ENCODE results near the gene DCAF6.

The DCAF6 gene

GRCh38 chr1:168091063-168091462 lies 154.6 kb downstream of the DCAF6 start:
- H2BK5ac ChIP-seq (ENCODE audit: low read length) = no peak overlapping the region
- H3K27ac ChIP-seq (replicated peaks; ENCODE audit: low read length) = no peak overlapping the region
- no peak overlapping the region for H3K4me2 ChIP-seq (ENCODE audit: insufficient read depth, low read length, poor library complexity, severe bottlenecking)
- no peak overlapping the region for H4K91ac ChIP-seq (ENCODE audit: low read depth, low read length, poor library complexity)
- no peak for DNase-seq (ENCODE audit: low spot score)
- peaks cover 0 to 13% of the 10 kb centered on the region in 2 donors for H3K4me1 ChIP-seq (ENCODE audit: control insufficient read depth in 2 of 2, insufficient read depth in 1 of 2, low read depth in 1 of 2, low read length in 2 of 2)
- H3K9ac ChIP-seq (ENCODE audit: low read depth, low read length, poor library complexity) = no peak overlapping the region
- no peak overlapping the region for H4K8ac ChIP-seq (ENCODE audit: low read depth, low read length)
- no peaks in the 10 kb centered on the region for H3K9me3 ChIP-seq (replicated peaks in 1 of 2; ENCODE audit: control insufficient read depth in 2 of 2, insufficient read depth in 1 of 2, low read depth in 1 of 2, low read length in 2 of 2)
- no CpG with 5 or more reads among the region's 9 CpGs for WGBS, 2 donors (ENCODE audit: extremely low coverage in 2 of 2, insufficient read length in 2 of 2, insufficient replicate concordance in 1 of 2)
- no peak overlapping the region for H3K4me3 ChIP-seq (ENCODE audit: low read length in 2 of 2)
- no peak overlapping the region for H2BK15ac ChIP-seq (ENCODE audit: low read length)
- no peak overlapping the region for H2BK120ac ChIP-seq (ENCODE audit: low read depth, low read length)
- H3K14ac ChIP-seq (ENCODE audit: low read length) = no peak overlapping the region
- H3K27me3 ChIP-seq (ENCODE audit: control insufficient read depth in 3 of 3, insufficient read depth in 3 of 3, low read depth in 1 of 3, low read length in 3 of 3) = no peaks in the 10 kb centered on the region
- no peak overlapping the region for H2AK5ac ChIP-seq (ENCODE audit: low read depth, low read length)
- H2BK12ac ChIP-seq (ENCODE audit: low read length) = no peak overlapping the region
- H3K36me3 ChIP-seq (replicated peaks in 1 of 2; ENCODE audit: control insufficient read depth in 2 of 2, insufficient read depth in 2 of 2, low read length in 2 of 2) = peaks cover 26 to 97% of the 10 kb centered on the region in 2 donors
- no peak overlapping the region for H3K18ac ChIP-seq (ENCODE audit: low read length)
- no peak overlapping the region for H2AFZ ChIP-seq (ENCODE audit: low read length)
- H3K23ac ChIP-seq (ENCODE audit: low read depth, low read length, poor library complexity) = no peak overlapping the region
- no peak overlapping the region for H3K4ac ChIP-seq (ENCODE audit: low read length)
- H3K79me1 ChIP-seq (ENCODE audit: low read depth, low read length) = peaks cover 3% of the 10 kb centered on the region

- no peak overlapping the region for H3K27ac ChIP-seq (replicated peaks; ENCODE audit: low read length)
- no peak overlapping the region for H2AK5ac ChIP-seq (ENCODE audit: low read depth, low read length)
- H3K4me3 ChIP-seq (ENCODE audit: low read length in 2 of 2) = no peak overlapping the region
- peaks cover 31 to 97% of the 10 kb centered on the region in 2 donors for H3K36me3 ChIP-seq (replicated peaks in 1 of 2; ENCODE audit: control insufficient read depth in 2 of 2, insufficient read depth in 2 of 2, low read length in 2 of 2)
- H3K14ac ChIP-seq (ENCODE audit: low read length) = no peak overlapping the region
- H2AFZ ChIP-seq (ENCODE audit: low read length) = no peak overlapping the region
- H3K9me3 ChIP-seq (replicated peaks in 1 of 2; ENCODE audit: control insufficient read depth in 2 of 2, insufficient read depth in 1 of 2, low read depth in 1 of 2, low read length in 2 of 2) = no peaks in the 10 kb centered on the region
- WGBS, 2 donors (ENCODE audit: extremely low coverage in 2 of 2, insufficient read length in 2 of 2, insufficient replicate concordance in 1 of 2) = no CpG with 5 or more reads among the region's 8 CpGs
- H3K4me2 ChIP-seq (ENCODE audit: insufficient read depth, low read length, poor library complexity, severe bottlenecking) = no peak overlapping the region
- H4K91ac ChIP-seq (ENCODE audit: low read depth, low read length, poor library complexity) = no peak overlapping the region
- H3K18ac ChIP-seq (ENCODE audit: low read length) = no peak overlapping the region
- no peak overlapping the region for H3K4ac ChIP-seq (ENCODE audit: low read length)
- H4K8ac ChIP-seq (ENCODE audit: low read depth, low read length) = no peak overlapping the region
- H2BK12ac ChIP-seq (ENCODE audit: low read length) = no peak overlapping the region
- no peak overlapping the region for H2BK120ac ChIP-seq (ENCODE audit: low read depth, low read length)
- H3K9ac ChIP-seq (ENCODE audit: low read depth, low read length, poor library complexity) = no peak overlapping the region
- H2BK5ac ChIP-seq (ENCODE audit: low read length) = no peak overlapping the region
- no peak overlapping the region for H2BK15ac ChIP-seq (ENCODE audit: low read length)
- peaks cover 3% of the 10 kb centered on the region for H3K79me1 ChIP-seq (ENCODE audit: low read depth, low read length)
- no peak for DNase-seq (ENCODE audit: low spot score)
- peaks cover 0 to 13% of the 10 kb centered on the region in 2 donors for H3K4me1 ChIP-seq (ENCODE audit: control insufficient read depth in 2 of 2, insufficient read depth in 1 of 2, low read depth in 1 of 2, low read length in 2 of 2)
- no peaks in the 10 kb centered on the region for H3K27me3 ChIP-seq (ENCODE audit: control insufficient read depth in 3 of 3, insufficient read depth in 3 of 3, low read depth in 1 of 3, low read length in 3 of 3)
- H3K23ac ChIP-seq (ENCODE audit: low read depth, low read length, poor library complexity) = no peak overlapping the region
These were observed 155.5 kb downstream of the DCAF6 start for GRCh38 chr1:168091720-168092550.

GRCh38 chr1:168092566-168093355 lies 156.3 kb downstream of the DCAF6 start:
- peaks cover 0 to 13% of the 10 kb centered on the region in 2 donors for H3K4me1 ChIP-seq (ENCODE audit: control insufficient read depth in 2 of 2, insufficient read depth in 1 of 2, low read depth in 1 of 2, low read length in 2 of 2)
- no peak overlapping the region for H2BK120ac ChIP-seq (ENCODE audit: low read depth, low read length)
- H2AK5ac ChIP-seq (ENCODE audit: low read depth, low read length) = peak overlapping the region; percentile 17
- no peak for DNase-seq (ENCODE audit: low spot score)
- H2BK15ac ChIP-seq (ENCODE audit: low read length) = no peak overlapping the region
- no peak overlapping the region for H3K27ac ChIP-seq (replicated peaks; ENCODE audit: low read length)
- no peak overlapping the region for H3K14ac ChIP-seq (ENCODE audit: low read length)
- no peak overlapping the region for H2AFZ ChIP-seq (ENCODE audit: low read length)
- H3K9me3 ChIP-seq (replicated peaks in 1 of 2; ENCODE audit: control insufficient read depth in 2 of 2, insufficient read depth in 1 of 2, low read depth in 1 of 2, low read length in 2 of 2) = no peaks in the 10 kb centered on the region
- H3K4me2 ChIP-seq (ENCODE audit: insufficient read depth, low read length, poor library complexity, severe bottlenecking) = no peak overlapping the region
- H3K23ac ChIP-seq (ENCODE audit: low read depth, low read length, poor library complexity) = no peak overlapping the region
- no peak overlapping the region for H3K4me3 ChIP-seq (ENCODE audit: low read length in 2 of 2)
- H3K36me3 ChIP-seq (replicated peaks in 1 of 2; ENCODE audit: control insufficient read depth in 2 of 2, insufficient read depth in 2 of 2, low read length in 2 of 2) = peaks cover 30 to 97% of the 10 kb centered on the region in 2 donors
- H3K18ac ChIP-seq (ENCODE audit: low read length) = no peak overlapping the region
- no peak overlapping the region for H2BK5ac ChIP-seq (ENCODE audit: low read length)
- no CpG with 5 or more reads among the region's 16 CpGs for WGBS, 2 donors (ENCODE audit: extremely low coverage in 2 of 2, insufficient read length in 2 of 2, insufficient replicate concordance in 1 of 2)
- H3K79me1 ChIP-seq (ENCODE audit: low read depth, low read length) = peaks cover 3% of the 10 kb centered on the region
- no peaks in the 10 kb centered on the region for H3K27me3 ChIP-seq (ENCODE audit: control insufficient read depth in 3 of 3, insufficient read depth in 3 of 3, low read depth in 1 of 3, low read length in 3 of 3)
- H4K91ac ChIP-seq (ENCODE audit: low read depth, low read length, poor library complexity) = no peak overlapping the region
- no peak overlapping the region for H4K8ac ChIP-seq (ENCODE audit: low read depth, low read length)
- no peak overlapping the region for H3K4ac ChIP-seq (ENCODE audit: low read length)
- H3K9ac ChIP-seq (ENCODE audit: low read depth, low read length, poor library complexity) = no peak overlapping the region
- no peak overlapping the region for H2BK12ac ChIP-seq (ENCODE audit: low read length)

- Histone ChIP-seq H2BK120ac (ENCODE audit: low read depth, low read length) (no peak overlapping the region), H2AK5ac (ENCODE audit: low read depth, low read length) (no peak overlapping the region), H3K27ac (replicated peaks; ENCODE audit: low read length) (no peak overlapping the region), H4K91ac (ENCODE audit: low read depth, low read length, poor library complexity) (no peak overlapping the region), H3K27me3 (ENCODE audit: control insufficient read depth in 3 of 3, insufficient read depth in 3 of 3, low read depth in 1 of 3, low read length in 3 of 3) (no peaks in the 10 kb centered on the region), H3K14ac (ENCODE audit: low read length) (no peak overlapping the region), H3K79me1 (ENCODE audit: low read depth, low read length) (peaks cover 3% of the 10 kb centered on the region), H3K36me3 (replicated peaks in 1 of 2; ENCODE audit: control insufficient read depth in 2 of 2, insufficient read depth in 2 of 2, low read length in 2 of 2) (peaks cover 35 to 97% of the 10 kb centered on the region in 2 donors), H3K18ac (ENCODE audit: low read length) (no peak overlapping the region), H3K4me1 (ENCODE audit: control insufficient read depth in 2 of 2, insufficient read depth in 1 of 2, low read depth in 1 of 2, low read length in 2 of 2) (peaks cover 0 to 13% of the 10 kb centered on the region in 2 donors), H3K4ac (ENCODE audit: low read length) (no peak overlapping the region), H2BK5ac (ENCODE audit: low read length) (no peak overlapping the region), H2BK15ac (ENCODE audit: low read length) (no peak overlapping the region), H4K8ac (ENCODE audit: low read depth, low read length) (no peak overlapping the region), H3K9ac (ENCODE audit: low read depth, low read length, poor library complexity) (no peak overlapping the region), H3K9me3 (replicated peaks in 1 of 2; ENCODE audit: control insufficient read depth in 2 of 2, insufficient read depth in 1 of 2, low read depth in 1 of 2, low read length in 2 of 2) (no peaks in the 10 kb centered on the region), H2AFZ (ENCODE audit: low read length) (no peak overlapping the region), H3K4me3 (ENCODE audit: low read length in 2 of 2) (no peak overlapping the region), H2BK12ac (ENCODE audit: low read length) (no peak overlapping the region), H3K23ac (ENCODE audit: low read depth, low read length, poor library complexity) (no peak overlapping the region), H3K4me2 (ENCODE audit: insufficient read depth, low read length, poor library complexity, severe bottlenecking) (no peak overlapping the region)
- no peak for DNase-seq (ENCODE audit: low spot score)
- WGBS, 2 donors (ENCODE audit: extremely low coverage in 2 of 2, insufficient read length in 2 of 2, insufficient replicate concordance in 1 of 2) = no CpG with 5 or more reads among the region's 4 CpGs
These were observed 157.1 kb downstream of the DCAF6 start for GRCh38 chr1:168093616-168094015.

Data from neuronal stem cell (in vitro differentiated cells).